ENCODE measurements around the gene ANKK1.
A peak's percentile ranks its signal among the peaks of the same experiment; 100 is the strongest.

ANKK1 gene

DNA sequence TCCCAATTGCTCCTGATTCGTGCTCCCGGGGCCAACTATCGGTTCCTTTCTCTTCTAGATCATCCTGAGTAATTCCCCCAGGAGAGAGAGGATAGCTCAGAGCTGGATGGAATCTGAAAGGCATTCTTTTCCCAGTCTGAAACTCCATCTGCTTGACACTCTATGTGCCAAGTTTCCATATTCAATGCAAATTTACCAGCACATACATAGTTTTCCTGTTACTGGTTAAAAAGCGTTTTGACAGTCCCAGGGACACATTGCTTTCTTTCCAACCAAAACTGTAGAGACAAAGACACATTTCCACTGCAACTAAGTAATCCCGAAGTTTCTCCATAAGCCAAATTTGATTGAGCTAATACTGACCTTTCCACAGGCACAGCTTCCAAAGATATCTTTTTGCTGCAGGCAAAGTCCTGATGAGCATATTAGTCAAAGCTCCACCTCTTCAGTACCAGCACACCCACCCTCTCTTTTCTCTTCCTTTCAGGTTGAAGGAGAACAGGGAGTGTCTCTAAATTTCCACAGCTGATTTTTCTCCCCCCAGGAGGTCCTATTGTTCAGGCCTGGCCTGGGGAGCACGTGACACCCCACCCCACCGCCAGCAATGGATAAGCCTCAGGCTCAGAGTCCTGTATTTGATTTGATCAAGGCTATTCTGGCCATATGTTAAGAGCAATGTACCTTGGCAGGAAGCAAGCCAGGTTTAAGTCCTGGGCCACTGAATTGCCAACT lies 9.7 kb upstream of the ANKK1 start:
- peak; percentile 36 for DNase-seq (ENCODE audit: low read depth, low spot score)

DNA sequence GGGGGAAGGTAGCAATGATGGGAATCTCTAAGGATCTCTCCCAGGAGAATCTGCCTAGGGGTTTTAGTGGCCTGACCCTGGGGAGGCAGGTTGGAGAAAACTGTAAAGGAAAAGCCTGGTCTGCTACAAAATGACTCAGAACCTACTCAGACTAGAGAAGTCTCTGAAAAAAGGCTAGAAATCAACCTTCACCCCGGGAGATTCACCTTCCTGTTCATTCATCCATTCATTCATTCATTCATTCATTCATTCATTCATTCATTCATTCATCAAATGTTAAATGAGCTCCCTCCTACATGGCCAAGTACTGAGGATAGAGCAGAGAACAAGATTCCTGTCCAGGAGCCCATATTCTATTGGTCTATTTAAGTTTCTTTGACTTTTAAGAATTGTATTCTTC lies 8.9 kb upstream of the ANKK1 start:
- DNase-seq (ENCODE audit: low read depth, low spot score) = no peak

GRCh38 chr11:113382121-113382520 lies 5.5 kb upstream of the ANKK1 start:
- no peak for DNase-seq (ENCODE audit: low read depth, low spot score)

DNA sequence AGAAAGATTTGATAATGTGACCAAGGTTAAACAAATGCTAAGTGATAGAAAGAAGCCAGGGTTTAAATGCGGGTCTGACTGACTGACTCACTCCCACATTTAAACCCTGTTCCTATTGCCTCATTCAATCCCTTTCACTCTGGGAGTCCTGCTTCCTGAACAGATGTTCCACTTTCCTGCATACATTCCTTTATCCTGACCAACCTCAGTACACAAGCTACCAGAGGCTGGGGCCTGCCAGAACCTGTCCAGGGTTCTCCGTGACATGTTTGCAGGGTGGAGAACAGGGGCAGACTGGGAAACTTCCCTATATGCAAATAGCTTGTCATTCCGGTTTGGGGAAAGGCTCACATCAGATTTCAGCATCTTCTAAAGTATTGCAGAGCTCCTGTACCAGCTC lies 3.0 kb upstream of the ANKK1 start:
- DNase-seq (ENCODE audit: low read depth, low spot score) = peak; percentile 85

- DNase-seq (ENCODE audit: low read depth, low spot score) = no peak
Measured at GRCh38 chr11:113385749-113386148, 1.8 kb upstream of the ANKK1 start.

DNA sequence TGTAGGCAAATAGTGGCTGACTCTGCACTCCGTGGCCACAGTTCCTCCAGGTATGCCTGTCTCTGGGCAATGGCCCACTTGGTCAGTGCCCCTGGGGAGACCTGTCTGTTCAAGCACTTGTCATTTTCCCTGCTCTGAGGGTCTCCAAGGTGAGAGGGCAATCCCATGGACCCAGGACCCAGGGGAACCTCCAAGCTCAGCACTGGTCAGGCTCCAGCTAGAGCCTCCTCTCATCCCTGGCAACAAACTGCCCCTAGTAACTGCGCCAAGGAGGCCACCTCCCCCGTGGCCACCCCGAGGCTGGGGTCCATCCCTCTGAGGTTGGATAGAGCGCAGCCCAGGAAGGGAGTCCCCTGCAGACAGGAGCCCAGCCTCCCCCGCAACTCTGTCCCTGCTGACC lies 713 bp upstream of the ANKK1 start:
- no peak for DNase-seq (ENCODE audit: low read depth, low spot score)

DNA sequence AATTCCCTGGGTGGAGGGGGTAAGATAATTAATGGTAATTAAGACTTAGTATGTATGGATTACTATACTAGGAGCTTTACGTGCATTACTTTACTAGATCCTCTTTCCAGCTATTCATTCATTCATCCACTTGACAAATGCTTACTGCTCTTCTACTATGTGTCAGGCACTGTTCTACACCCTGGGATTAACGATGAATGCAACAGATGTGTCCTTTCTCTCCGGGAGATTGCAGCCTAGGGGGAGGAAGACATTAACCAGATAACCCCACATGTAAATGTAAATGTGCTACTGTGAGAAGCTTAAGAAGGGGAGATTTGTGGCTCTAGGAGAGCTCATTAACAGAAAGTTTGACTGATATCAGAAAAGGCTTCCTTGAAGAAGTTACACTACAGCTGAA lies 1.7 kb downstream of the ANKK1 start:
- no peak for DNase-seq (ENCODE audit: low read depth, low spot score)

DNA sequence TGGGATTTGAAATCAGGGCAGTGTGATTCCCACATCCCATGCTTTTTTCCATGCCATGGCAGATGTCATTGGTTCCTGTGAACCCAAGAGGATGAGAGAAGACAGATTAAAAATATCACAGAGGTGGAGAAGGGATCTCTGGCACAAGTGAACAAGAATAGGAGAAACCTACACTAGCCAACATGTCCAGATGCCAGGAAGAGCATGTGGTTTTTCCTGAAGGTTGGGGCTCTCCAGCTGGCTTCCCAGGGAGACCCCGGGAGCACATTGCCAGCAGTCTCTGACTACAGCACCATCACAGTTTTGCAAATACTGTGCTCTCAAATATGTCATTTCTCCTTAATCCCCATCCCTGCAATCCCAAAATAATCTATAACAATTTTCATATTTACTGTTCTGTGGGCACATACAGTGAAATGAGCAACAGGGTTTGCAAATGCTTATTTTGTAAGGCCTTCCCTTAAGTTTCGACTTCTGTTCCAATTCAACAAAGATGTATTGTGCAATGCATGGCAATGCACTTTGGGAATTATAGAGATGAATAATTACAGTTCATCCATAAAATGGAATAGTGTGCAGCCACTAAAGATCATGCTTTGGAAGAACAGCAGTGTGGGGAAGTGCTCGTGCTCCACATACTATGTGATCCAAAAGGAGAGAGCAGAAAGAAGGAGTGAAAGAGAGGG lies 4.8 kb downstream of the ANKK1 start:
- DNase-seq (ENCODE audit: low read depth, low spot score) = no peak

DNA sequence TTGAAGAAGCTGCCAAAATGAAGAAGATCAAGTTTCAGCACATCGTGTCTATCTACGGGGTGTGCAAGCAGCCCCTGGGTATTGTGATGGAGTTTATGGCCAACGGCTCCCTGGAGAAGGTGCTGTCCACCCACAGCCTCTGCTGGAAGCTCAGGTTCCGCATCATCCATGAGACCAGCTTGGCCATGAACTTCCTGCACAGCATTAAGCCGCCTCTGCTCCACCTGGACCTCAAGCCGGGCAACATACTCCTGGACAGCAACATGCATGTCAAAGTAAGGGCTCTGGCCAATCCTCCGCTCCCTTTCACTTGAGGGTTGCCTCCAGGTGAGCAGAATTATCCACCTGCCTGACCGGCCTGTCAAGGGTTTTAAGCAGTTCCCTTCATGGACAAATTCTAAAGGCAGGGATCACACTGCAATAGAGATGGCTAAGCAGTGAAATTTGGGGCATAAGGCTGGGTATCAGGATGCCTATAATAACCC lies 6.0 kb downstream of the ANKK1 start:
- DNase-seq (ENCODE audit: low read depth, low spot score) = no peak

DNA sequence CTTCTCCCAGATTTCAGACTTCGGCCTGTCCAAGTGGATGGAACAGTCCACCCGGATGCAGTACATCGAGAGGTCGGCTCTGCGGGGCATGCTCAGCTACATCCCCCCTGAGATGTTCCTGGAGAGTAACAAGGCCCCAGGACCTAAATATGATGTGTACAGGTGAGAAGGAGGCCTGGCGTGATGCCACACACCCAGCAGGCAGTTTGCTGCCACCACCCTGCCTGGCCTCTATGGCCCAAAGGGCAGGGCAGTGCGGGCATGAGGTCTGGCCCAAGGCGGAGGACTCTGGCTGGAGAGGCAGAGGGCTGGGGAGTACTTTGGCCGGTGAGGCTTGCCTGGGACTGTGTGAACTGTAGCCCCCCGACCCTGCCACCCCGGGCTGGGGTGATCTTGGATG lies 7.3 kb downstream of the ANKK1 start:
- no peak for DNase-seq (ENCODE audit: low read depth, low spot score)

- no peak for DNase-seq (ENCODE audit: low read depth, low spot score)
Measured at GRCh38 chr11:113395782-113396336, 8.3 kb downstream of the ANKK1 start.

DNA sequence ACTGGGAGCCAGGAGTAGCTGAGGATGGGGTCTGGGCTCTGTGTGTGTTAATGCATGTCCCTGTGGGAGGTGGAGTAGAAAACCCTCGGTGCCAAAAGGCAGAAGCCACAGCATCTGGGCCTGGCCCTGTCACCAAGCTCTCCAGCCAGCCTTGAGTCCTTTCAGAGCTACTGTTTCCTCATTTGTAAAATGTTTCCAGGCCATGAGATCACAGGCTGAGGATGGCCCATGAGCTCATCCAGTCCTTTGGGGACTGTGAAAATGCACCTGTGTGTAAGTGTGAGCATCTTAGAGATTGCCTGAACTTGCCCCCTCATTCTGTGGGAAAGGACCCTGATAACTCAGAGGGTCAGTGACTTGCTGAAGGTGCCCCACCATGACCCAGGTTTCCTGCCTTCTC lies 9.1 kb downstream of the ANKK1 start:
- no peak for DNase-seq (ENCODE audit: low read depth, low spot score)

- no peak for DNase-seq (ENCODE audit: low read depth, low spot score)
Measured at GRCh38 chr11:113397212-113397611, 9.6 kb downstream of the ANKK1 start.

- DNase-seq (ENCODE audit: low read depth, low spot score) = no peak
Measured at GRCh38 chr11:113397821-113398220, 10.2 kb downstream of the ANKK1 start.

GRCh38 chr11:113398669-113399430 lies 11.3 kb downstream of the ANKK1 start:
- no peak for DNase-seq (ENCODE audit: low read depth, low spot score)

GRCh38 chr11:113400631-113401230 lies 13.2 kb downstream of the ANKK1 start:
- no peak for DNase-seq (ENCODE audit: low read depth, low spot score)

GRCh38 chr11:113401718-113402117 lies 14.1 kb downstream of the ANKK1 start:
- peak; percentile 78 for DNase-seq (ENCODE audit: low read depth, low spot score)

GRCh38 chr11:113404859-113405430 lies 17.4 kb downstream of the ANKK1 start:
- no peak for DNase-seq (ENCODE audit: low read depth, low spot score)

DNA sequence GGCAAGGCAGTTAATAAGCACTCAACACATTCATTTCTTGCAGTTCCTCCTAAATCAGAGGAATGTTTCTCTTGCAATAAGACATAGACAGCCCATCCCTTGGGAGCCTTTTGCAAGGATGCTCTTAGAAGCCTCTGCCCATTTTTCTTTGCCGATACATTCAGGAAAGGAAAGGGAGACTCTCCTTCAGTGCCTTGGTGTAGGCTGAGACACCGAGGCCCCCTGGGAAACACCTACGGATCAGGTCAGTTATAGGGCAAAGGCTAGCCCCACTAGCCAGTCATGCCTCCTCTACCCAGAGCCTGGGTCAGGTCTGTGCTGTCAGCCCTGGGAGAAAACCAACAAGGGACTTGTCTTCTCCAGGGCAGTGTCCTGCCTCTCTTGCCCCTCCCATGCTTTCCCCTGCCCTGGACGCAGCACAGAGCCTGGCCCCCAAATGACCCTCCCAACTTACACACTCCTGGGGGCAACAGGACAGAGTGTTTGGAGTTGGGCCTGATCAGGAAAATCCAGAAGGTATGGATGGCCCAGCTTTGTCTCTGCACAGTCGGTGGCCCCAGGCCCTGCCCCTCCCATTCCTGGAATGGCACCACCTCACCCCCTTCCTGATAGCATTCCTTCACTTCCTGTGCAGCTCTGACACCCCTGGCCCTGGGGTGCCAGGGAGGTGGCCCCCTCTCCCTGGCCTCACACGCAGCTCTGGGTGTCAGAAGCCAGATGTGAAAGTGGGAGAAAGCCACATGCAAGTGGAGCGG lies 18.3 kb downstream of the ANKK1 start:
- DNase-seq (ENCODE audit: low read depth, low spot score) = no peak

GRCh38 chr11:113407163-113407562 lies 19.6 kb downstream of the ANKK1 start:
- DNase-seq (ENCODE audit: low read depth, low spot score) = no peak

DNA sequence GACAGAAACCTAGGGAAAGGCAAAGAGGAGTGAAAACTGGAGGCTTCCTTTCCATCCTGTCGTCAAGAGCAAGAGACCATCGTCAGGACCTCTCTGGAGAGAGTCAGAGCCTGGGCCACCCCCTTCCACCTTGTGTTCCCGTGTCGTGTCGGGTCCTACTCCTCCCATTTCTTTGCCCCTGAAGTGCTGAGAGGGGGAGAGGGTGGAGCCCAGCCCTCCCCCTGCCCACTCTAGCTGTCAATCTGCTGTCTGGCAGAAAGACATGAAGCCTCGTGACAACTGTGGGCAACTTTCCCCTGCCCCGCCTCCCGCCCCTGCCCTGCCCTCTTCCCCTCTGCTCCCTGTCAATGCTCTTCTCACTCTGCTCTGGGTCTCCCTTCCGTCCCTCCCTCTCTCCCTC lies 20.6 kb downstream of the ANKK1 start:
- DNase-seq (ENCODE audit: low read depth, low spot score) = no peak

All from astrocyte of the hippocampus (primary cell).